Measurements from ENCODE around the gene RNF186.

GRCh38 chr1:19804831-19805251, 10.2 kb downstream of the RNF186 start:
- TF ChIP-seq CTCF (IDR thresholded peaks at IDR 0.05; ENCODE audit: low read depth, low read length, poor library complexity, severe bottlenecking) (no peak), EZH2phosphoT487 (IDR thresholded peaks at IDR 0.05; ENCODE audit: borderline replicate concordance, low read length) (no peak)
